Measurements from ENCODE around the gene DEFB112.

- TF ChIP-seq CTCF (IDR thresholded peaks at IDR 0.05 in 4 of 5, conservative IDR thresholded peaks at IDR 0.05 in 1 of 5) (no peak), POLR2A (IDR thresholded peaks at IDR 0.05) (no peak)
These were observed 26.7 kb upstream of the DEFB112 start for GRCh38 chr6:50076431-50076830.

Data from gastrocnemius medialis (tissue), 4 donors.